HCT116 (cell line): Measurements from ENCODE around the gene SLC25A31. TPM values are rescaled to one million over a fixed set of nuclear protein-coding genes. Genes with fewer than 3 reads are reported as not detected.

Source experiments
- ATAC-seq: fragments of 200-7000 bp; cut with Tn5 transposase; 2 replicates; pipeline ENCODE4 v1.9.1; 2020; ENCODE audit warnings: mild to moderate bottlenecking, moderate library complexity
- BruUV-seq: library from RNA; stranded (reverse); fragments of 400-500 nt; replicated peaks from 2 replicates; lab custom pipeline; 2021; lab: Mats Ljungman, UMichigan
- CTCF ChIA-PET: fragments of 300-600 bp; sonication (Branson Sonifier 250); formaldehyde crosslinking; loops from one replicate; lab custom pipeline; 2021; ENCODE audit warnings: antibody characterized with exemption; lab: Charles Lee
- POLR2A ChIA-PET: fragments of 300-600, 350-600 bp; sonication (Branson Sonifier 250); formaldehyde crosslinking; loops from one replicate; lab custom pipeline; 2021; ENCODE audit warnings: antibody characterized with exemption; lab: Charles Lee
- RAD21 ChIA-PET, 2 experiments: fragments of 300-600 bp; sonication (Branson Sonifier 250); formaldehyde crosslinking; loops; one replicate each; lab custom pipeline; 2023; ENCODE audit warnings: low total read pairs in 2 of 2; ENCODE audit not compliant: uncharacterized antibody in 2 of 2, unreplicated experiment in 2 of 2, low non-redundant PET in 1 of 2; lab: Charles Lee
- DNase-seq: peaks from one replicate; pipeline ENCODE4 v3.0.0-alpha.2; 2010; ENCODE audit warnings: low read depth, low spot score
- H2AFZ ChIP-seq: fragments of 200-600 bp; shearing (Covaris generic), sonication (generic); 2 replicates; pipeline ENCODE4 v1.6.1; 2017; ENCODE audit warnings: low read depth, mixed run types, mixed read lengths, antibody characterized with exemption, low read length; ENCODE audit not compliant: poor library complexity, severe bottlenecking
- H3K27ac ChIP-seq: 2 replicates; pipeline ENCODE4 v1.5.1; 2012; ENCODE audit warnings: low read depth, low read length
- H3K27me3 ChIP-seq: fragments of 200-600 bp; sonication (generic); 2 replicates; pipeline ENCODE4 v1.6.1; 2016; ENCODE audit warnings: mixed run types, low read length, mixed read lengths; ENCODE audit not compliant: insufficient read depth
- H3K36me3 ChIP-seq, 2 experiments: fragments of 200-500 bp in 1 of 2; fragments of 200-600 bp in 1 of 2; sonication (Bioruptor generic) in 1 of 2; sonication (generic) in 1 of 2; 2 replicates each; pipeline versions ENCODE4 v1.5.1 to v1.6.1; 2014 to 2016; ENCODE audit warnings: low read length in 2 of 2, inconsistent platforms in 1 of 2, mixed read lengths in 1 of 2, mixed run types in 1 of 2; ENCODE audit not compliant: insufficient read depth in 2 of 2, control insufficient read depth in 1 of 2
- H3K4me1 ChIP-seq, 2 experiments: fragments of 200-600 bp in 1 of 2; sonication (generic) in 1 of 2; 2 replicates each; pipeline versions ENCODE4 v1.5.1 to v1.6.1; 2012 to 2017; ENCODE audit warnings: low read length in 2 of 2, inconsistent platforms in 1 of 2, mild to moderate bottlenecking in 1 of 2, mixed read lengths in 1 of 2, mixed run types in 1 of 2, moderate library complexity in 1 of 2; ENCODE audit not compliant: insufficient read depth in 2 of 2, control insufficient read depth in 1 of 2
- H3K4me2 ChIP-seq: fragments of 200-600 bp; sonication (generic); 2 replicates; pipeline ENCODE4 v1.6.1; 2017; ENCODE audit warnings: mixed run types, low read length, mixed read lengths
- H3K4me3 ChIP-seq, 2 experiments: fragments of 200-600 bp in 1 of 2; sonication (generic) in 1 of 2; replicated peaks in 1 of 2; 2 replicates each; pipeline ENCODE4 v1.5.1; 2011 to 2016; ENCODE audit warnings: low read length in 2 of 2, control low read depth in 1 of 2, low read depth in 1 of 2, mild to moderate bottlenecking in 1 of 2, mixed read lengths in 1 of 2, mixed run types in 1 of 2
- H3K79me2 ChIP-seq: fragments of 200-600 bp; sonication (generic); 2 replicates; pipeline ENCODE4 v1.6.1; 2017; ENCODE audit warnings: mild to moderate bottlenecking, mixed run types, low read length, moderate library complexity, mixed read lengths; ENCODE audit not compliant: insufficient read depth
- H3K9ac ChIP-seq: fragments of 200-600 bp; sonication (generic); 2 replicates; pipeline ENCODE4 v1.6.1; 2016; ENCODE audit warnings: low read length, mixed read lengths
- H3K9me2 ChIP-seq: fragments of 200-600 bp; sonication (generic), shearing (Covaris generic); 2 replicates; pipeline ENCODE4 v1.6.1; 2017; ENCODE audit warnings: mixed run types, mild to moderate bottlenecking, moderate library complexity; ENCODE audit not compliant: insufficient read depth
- H3K9me3 ChIP-seq, 2 experiments: fragments of 200-500 bp in 1 of 2; fragments of 200-600 bp in 1 of 2; sonication (Bioruptor generic) in 1 of 2; sonication (generic) in 1 of 2; 2 replicates each; pipeline ENCODE4 v1.6.1; 2014 to 2017; ENCODE audit warnings: low read length in 2 of 2, mixed read lengths in 2 of 2, inconsistent platforms in 1 of 2, low read depth in 1 of 2, mild to moderate bottlenecking in 1 of 2, mixed run types in 1 of 2, moderate library complexity in 1 of 2; ENCODE audit not compliant: control insufficient read depth in 1 of 2, insufficient read depth in 1 of 2
- H4K20me1 ChIP-seq: fragments of 200-600 bp; sonication (generic), shearing (Covaris generic); 2 replicates; pipeline ENCODE4 v1.6.1; 2017; ENCODE audit warnings: mixed run types, mild to moderate bottlenecking, moderate library complexity; ENCODE audit not compliant: insufficient read depth
- ATF3 ChIP-seq: IDR thresholded peaks from 2 replicates; pipeline ENCODE4 v1.6.1; 2012
- CBX3 ChIP-seq: IDR thresholded peaks from 2 replicates; pipeline ENCODE4 v1.6.1; 2012; ENCODE audit warnings: low read depth
- CTCF ChIP-seq, 3 experiments: fragments of 200-600 bp in 1 of 3; sonication (generic) in 1 of 3; IDR thresholded peaks in 2 of 3; conservative IDR thresholded peaks in 1 of 3; 2 replicates each; pipeline ENCODE4 v1.5.1; 2012 to 2017; ENCODE audit warnings: low read depth in 2 of 3, low read length in 2 of 3, antibody characterized with exemption in 1 of 3, borderline replicate concordance in 1 of 3, control low read depth in 1 of 3, mild to moderate bottlenecking in 1 of 3, mixed read lengths in 1 of 3, mixed run types in 1 of 3, moderate library complexity in 1 of 3; ENCODE audit not compliant: insufficient read depth in 1 of 3
- ELF1 ChIP-seq: IDR thresholded peaks from 2 replicates; pipeline ENCODE4 v1.6.1; 2012; ENCODE audit warnings: low read depth, borderline replicate concordance
- EZH2phosphoT487 ChIP-seq: fragments of 200-600 bp; IDR thresholded peaks from 2 replicates; pipeline ENCODE4 v1.6.1; 2018; ENCODE audit warnings: antibody characterized with exemption, borderline replicate concordance
- FOSL1 ChIP-seq: IDR thresholded peaks from 2 replicates; pipeline ENCODE4 v1.6.1; 2012; ENCODE audit warnings: low read depth
- JUND ChIP-seq: IDR thresholded peaks from 2 replicates; pipeline ENCODE4 v1.6.1; 2012
- POLR2A ChIP-seq: IDR thresholded peaks from 2 replicates; pipeline ENCODE4 v1.7.0; 2011; ENCODE audit warnings: borderline replicate concordance; ENCODE audit not compliant: insufficient read depth, insufficient read length; ENCODE audit errors: extremely low read depth
- SIN3A ChIP-seq: IDR thresholded peaks from 2 replicates; pipeline ENCODE4 v1.6.1; 2012; ENCODE audit warnings: low read depth
- YY1 ChIP-seq: IDR thresholded peaks from 2 replicates; pipeline ENCODE4 v1.6.1; 2011; ENCODE audit warnings: low read length, low read depth, moderate library complexity, mild to moderate bottlenecking; ENCODE audit not compliant: insufficient replicate concordance; ENCODE audit errors: extremely low read depth
- intact Hi-C: fragments of 100-400 bp; cut with micrococcal nuclease; formaldehyde crosslinking; loops from 2 replicates; pipeline ENCODE4 v1.10.0; 2022
- total RNA-seq: library from RNA; stranded (reverse); gene quantifications from one replicate; pipeline ENCODE4 v1.2.1, GENCODE V29; 2021; ENCODE audit not compliant: unreplicated experiment

Gene SLC25A31
- total RNA-seq, 1 experiment from 2014 or later, result not detected

GRCh38 chr4:127759228-127759820, 29.1 kb downstream of the SLC25A31 start:
- TF ChIP-seq YY1 (no peak), EZH2phosphoT487 (no peak), CTCF (IDR thresholded peaks at IDR 0.05 in 2 of 3, conservative IDR thresholded peaks at IDR 0.05 in 1 of 3; ENCODE audit: borderline replicate concordance in 1 of 3, insufficient read depth in 1 of 3, low read depth in 2 of 3, low read length in 2 of 3) (no peak), POLR2A (no peak), ELF1 (no peak)
- TF ChIP-seq, all 23 proteins: peak for 0
- Histone ChIP-seq H3K4me3 (no peak overlapping the region), H4K20me1 (no peaks in the 10 kb centered on the region), H3K9me2 (no peaks in the 10 kb centered on the region), H3K27ac (no peak overlapping the region), H3K9me3 (no peaks in the 10 kb centered on the region), H3K27me3 (no peaks in the 10 kb centered on the region), H3K4me1 (no peaks in the 10 kb centered on the region), H3K79me2 (no peaks in the 10 kb centered on the region), H2AFZ (no peak overlapping the region), H3K36me3 (no peaks in the 10 kb centered on the region), H3K4me2 (no peak overlapping the region), H3K9ac (no peak overlapping the region)
- ChIA-PET POLR2A (no interaction called here), CTCF (no interaction called here), RAD21 (no interaction called here)
- no peak for ATAC-seq
- BruUV-seq, result no TSS peak
- intact Hi-C loops, result no loop called here
- DNase-seq, result no peak

GRCh38 chr4:127759893-127760292, 29.7 kb downstream of the SLC25A31 start:
- CTCF ChIA-PET, result no interaction called here
- Histone ChIP-seq H3K9ac (no peak overlapping the region), H3K4me2 (no peak overlapping the region), H3K9me2 (no peaks in the 10 kb centered on the region), H3K4me3 (no peak overlapping the region), H4K20me1 (no peaks in the 10 kb centered on the region), H3K4me1 (no peaks in the 10 kb centered on the region), H3K79me2 (no peaks in the 10 kb centered on the region), H3K36me3 (no peaks in the 10 kb centered on the region), H3K27ac (no peak overlapping the region), H3K9me3 (no peaks in the 10 kb centered on the region), H3K27me3 (no peaks in the 10 kb centered on the region), H2AFZ (no peak overlapping the region)
- no peak for ATAC-seq
- DNase-seq, result no peak
- intact Hi-C loops, result no loop called here
- BruUV-seq, result no TSS peak
- TF ChIP-seq FOSL1 (no peak), ELF1 (no peak), ATF3 (no peak), EZH2phosphoT487 (no peak), SIN3A (no peak), CBX3 (no peak), JUND (0 out of 2 replicates have a peak, but pooled peaks have one; percentile 17), CTCF (IDR thresholded peaks at IDR 0.05 in 2 of 3, conservative IDR thresholded peaks at IDR 0.05 in 1 of 3; ENCODE audit: borderline replicate concordance in 1 of 3, insufficient read depth in 1 of 3, low read depth in 2 of 3, low read length in 2 of 3) (no peak)
- RAD21 ChIA-PET, result no interaction called here
- POLR2A ChIA-PET, result no interaction called here
